Upper lobe of right lung (tissue), 1 donor: ENCODE data around the gene LEO1. TPM values are rescaled to one million over a fixed set of nuclear protein-coding genes. Genes with fewer than 3 reads are reported as not detected.

Experiments used
- ATAC-seq: fragments of 200-7000 bp; cut with Tn5 transposase; one replicate; pipeline ENCODE4 v1.9.1; 2020; ENCODE audit warnings: mild to moderate bottlenecking, moderate library complexity
- DNase-seq: peaks from one replicate; pipeline ENCODE4 v3.0.0-alpha.2; 2020
- H3K27ac ChIP-seq: fragments of 200-600 bp; one replicate; pipeline ENCODE4 v1.8.0; 2022
- H3K27me3 ChIP-seq: fragments of 200-600 bp; one replicate; pipeline ENCODE4 v1.8.0; 2022; ENCODE audit warnings: mild to moderate bottlenecking
- H3K36me3 ChIP-seq: fragments of 200-600 bp; one replicate; pipeline ENCODE4 v1.8.0; 2022
- H3K4me1 ChIP-seq: fragments of 200-600 bp; one replicate; pipeline ENCODE4 v1.8.0; 2022
- H3K4me3 ChIP-seq: fragments of 200-600 bp; one replicate; pipeline ENCODE4 v1.8.0; 2022; ENCODE audit warnings: mild to moderate bottlenecking
- H3K9me3 ChIP-seq: fragments of 200-600 bp; one replicate; pipeline ENCODE4 v1.8.0; 2022
- intact Hi-C: fragments of 100-400 bp; cut with DNase I; formaldehyde crosslinking; loops from one replicate; pipeline ENCODE4 v1.11.0; 2022
- total RNA-seq: library from RNA; stranded (reverse); fragmentation: NEBNext Ultra II Directional; extraction: Animal tissue kit (Norgen Biotek cat#: 25700); gene quantifications from one replicate; pipeline ENCODE4 v1.2.1, GENCODE V29; 2021
- TF ChIP-seq, protein P1 (sequence below): fragments of 200-600 bp; IDR thresholded peaks from one replicate; pipeline ENCODE4 v1.8.0; 2022; ENCODE audit warnings: antibody characterized with exemption
- donor health status: DM: no; HTN: yes; CAD: no; lungs with severe emphysema.

Gene LEO1
- total RNA-seq, 1 donor from 2014 or later, result 13.2 TPM

DNA sequence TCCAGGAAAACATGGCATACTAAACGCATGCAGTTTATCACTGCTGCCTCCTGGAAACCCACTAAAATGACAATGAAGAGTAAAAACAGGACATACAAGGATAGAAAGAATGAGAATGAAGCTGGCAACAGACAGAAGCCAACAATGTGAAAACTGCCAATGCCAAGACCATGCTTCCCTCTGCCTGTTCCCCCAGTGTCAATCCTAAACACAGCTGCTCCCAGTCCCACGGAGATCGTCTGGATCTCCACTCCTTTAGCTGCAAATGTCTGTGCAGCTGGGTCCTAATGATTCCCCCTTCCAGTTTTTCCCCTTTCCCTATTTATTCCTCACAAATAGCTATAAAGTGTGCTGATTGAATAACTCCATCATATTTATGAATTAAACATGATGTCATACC, 16.1 kb downstream of the LEO1 start:
- H3K4me3 ChIP-seq, result no peak overlapping the region
- no peak overlapping the region for H3K27ac ChIP-seq
- intact Hi-C loops, result no loop called here
- no peaks in the 10 kb centered on the region for H3K9me3 ChIP-seq
- H3K27me3 ChIP-seq, result no peaks in the 10 kb centered on the region
- peaks cover 91% of the 10 kb centered on the region for H3K36me3 ChIP-seq
- ATAC-seq (no peak), DNase-seq (no peak)
- TF ChIP-seq, protein P1, sequence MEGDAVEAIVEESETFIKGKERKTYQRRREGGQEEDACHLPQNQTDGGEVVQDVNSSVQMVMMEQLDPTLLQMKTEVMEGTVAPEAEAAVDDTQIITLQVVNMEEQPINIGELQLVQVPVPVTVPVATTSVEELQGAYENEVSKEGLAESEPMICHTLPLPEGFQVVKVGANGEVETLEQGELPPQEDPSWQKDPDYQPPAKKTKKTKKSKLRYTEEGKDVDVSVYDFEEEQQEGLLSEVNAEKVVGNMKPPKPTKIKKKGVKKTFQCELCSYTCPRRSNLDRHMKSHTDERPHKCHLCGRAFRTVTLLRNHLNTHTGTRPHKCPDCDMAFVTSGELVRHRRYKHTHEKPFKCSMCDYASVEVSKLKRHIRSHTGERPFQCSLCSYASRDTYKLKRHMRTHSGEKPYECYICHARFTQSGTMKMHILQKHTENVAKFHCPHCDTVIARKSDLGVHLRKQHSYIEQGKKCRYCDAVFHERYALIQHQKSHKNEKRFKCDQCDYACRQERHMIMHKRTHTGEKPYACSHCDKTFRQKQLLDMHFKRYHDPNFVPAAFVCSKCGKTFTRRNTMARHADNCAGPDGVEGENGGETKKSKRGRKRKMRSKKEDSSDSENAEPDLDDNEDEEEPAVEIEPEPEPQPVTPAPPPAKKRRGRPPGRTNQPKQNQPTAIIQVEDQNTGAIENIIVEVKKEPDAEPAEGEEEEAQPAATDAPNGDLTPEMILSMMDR, result no peak
- H3K4me1 ChIP-seq, result no peaks in the 10 kb centered on the region

DNA sequence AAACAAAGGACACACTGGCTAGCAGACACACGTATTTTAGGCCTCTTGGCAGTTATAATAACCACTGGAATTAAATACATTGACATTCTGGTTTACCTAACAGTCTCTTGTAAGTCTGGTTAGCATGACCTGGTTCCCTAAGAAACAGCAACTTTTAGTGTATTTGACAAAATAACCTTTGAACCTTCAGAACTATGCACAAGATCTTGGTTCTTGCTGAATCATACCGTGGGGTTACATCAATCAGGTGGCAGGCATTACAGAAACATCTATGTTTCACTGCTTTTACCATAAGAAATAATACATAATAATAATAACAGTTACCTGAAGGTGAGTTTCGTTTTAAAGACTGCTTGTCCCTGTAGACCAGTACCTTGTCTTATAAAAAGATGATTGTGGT, 18.8 kb downstream of the LEO1 start:
- Histone ChIP-seq H3K27ac (no peak overlapping the region), H3K4me3 (no peak overlapping the region), H3K9me3 (no peaks in the 10 kb centered on the region), H3K27me3 (no peaks in the 10 kb centered on the region), H3K4me1 (no peaks in the 10 kb centered on the region), H3K36me3 (peaks cover 91% of the 10 kb centered on the region)
- DNase-seq, result no peak
- intact Hi-C loops, result no loop called here
- ATAC-seq, result no peak
- TF ChIP-seq, protein P1, result no peak

DNA sequence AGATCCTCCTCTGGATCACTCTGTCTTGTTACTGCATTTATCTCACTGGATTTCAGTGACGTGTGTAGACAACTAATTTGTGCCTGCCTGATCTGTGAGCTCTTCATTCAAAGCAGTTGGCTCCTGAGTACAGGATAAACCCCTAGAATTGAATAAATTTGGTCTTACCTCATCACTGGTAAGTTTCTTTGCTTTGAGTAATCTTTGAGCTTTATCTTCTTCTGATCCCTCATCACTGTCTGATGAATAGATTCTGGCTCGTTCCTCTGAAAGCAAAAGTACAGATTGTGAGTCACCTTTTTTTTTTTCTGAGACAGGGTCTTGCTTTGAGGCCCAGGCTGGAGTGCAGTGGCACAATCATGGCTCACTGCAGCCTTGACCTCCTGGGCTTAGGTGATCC, 24.5 kb downstream of the LEO1 start:
- Histone ChIP-seq H3K4me1 (no peaks in the 10 kb centered on the region), H3K9me3 (no peaks in the 10 kb centered on the region), H3K27ac (no peak overlapping the region), H3K27me3 (no peaks in the 10 kb centered on the region), H3K36me3 (peaks cover 76% of the 10 kb centered on the region), H3K4me3 (no peak overlapping the region)
- TF ChIP-seq, protein P1, result no peak
- intact Hi-C loops, result no loop called here
- no peak for ATAC-seq
- DNase-seq, result no peak

DNA sequence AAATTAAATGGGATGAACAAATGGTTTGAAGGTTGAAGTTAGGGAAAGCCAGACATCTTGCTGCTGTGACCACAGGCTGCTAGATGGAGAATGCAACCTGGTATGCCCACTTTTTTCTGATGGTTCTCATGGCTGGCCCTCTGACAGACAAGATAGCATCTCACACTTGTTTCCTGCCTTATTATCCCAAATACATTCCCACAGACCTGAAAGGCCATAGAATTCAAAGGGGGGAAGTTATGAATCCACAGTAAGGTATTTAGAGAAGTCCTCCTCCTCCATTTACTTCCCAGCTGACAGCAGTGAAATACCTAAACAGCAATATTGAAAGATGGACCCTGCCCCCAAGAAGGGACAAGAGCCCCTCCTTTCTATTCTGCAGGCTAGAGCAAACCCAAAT, 32.4 kb downstream of the LEO1 start:
- intact Hi-C loops, result no loop called here
- H3K27ac ChIP-seq, result no peak overlapping the region
- no peak overlapping the region for H3K4me3 ChIP-seq
- DNase-seq (no peak), ATAC-seq (no peak)
- TF ChIP-seq, protein P1, result no peak
- H3K9me3 ChIP-seq, result no peaks in the 10 kb centered on the region
- no peaks in the 10 kb centered on the region for H3K4me1 ChIP-seq
- no peaks in the 10 kb centered on the region for H3K27me3 ChIP-seq
- peaks cover 41% of the 10 kb centered on the region for H3K36me3 ChIP-seq

DNA sequence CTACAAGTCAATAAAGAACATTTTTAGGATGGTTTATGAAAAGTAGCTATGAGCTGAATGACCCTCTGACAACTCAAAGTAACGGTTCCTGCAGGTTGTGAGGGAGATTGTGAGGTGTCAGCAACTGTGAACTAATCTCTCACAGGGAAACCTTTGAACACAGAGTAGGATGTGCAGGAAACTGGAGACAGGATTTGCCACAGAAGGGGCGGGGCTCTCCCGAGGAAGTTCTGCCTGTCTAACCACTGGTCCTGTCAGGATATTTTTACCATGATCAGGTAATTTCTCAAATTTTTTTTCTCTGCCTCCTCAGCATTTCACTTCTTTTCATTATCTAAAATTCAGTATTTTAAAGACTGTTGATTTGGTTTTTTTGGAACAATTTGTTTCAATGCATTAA, 33.3 kb downstream of the LEO1 start:
- intact Hi-C loops, result no loop called here
- Histone ChIP-seq H3K9me3 (no peaks in the 10 kb centered on the region), H3K36me3 (peaks cover 47% of the 10 kb centered on the region), H3K27me3 (no peaks in the 10 kb centered on the region), H3K4me1 (no peaks in the 10 kb centered on the region), H3K27ac (no peak overlapping the region), H3K4me3 (no peak overlapping the region)
- DNase-seq (no peak), ATAC-seq (no peak)
- TF ChIP-seq, protein P1, result no peak

DNA sequence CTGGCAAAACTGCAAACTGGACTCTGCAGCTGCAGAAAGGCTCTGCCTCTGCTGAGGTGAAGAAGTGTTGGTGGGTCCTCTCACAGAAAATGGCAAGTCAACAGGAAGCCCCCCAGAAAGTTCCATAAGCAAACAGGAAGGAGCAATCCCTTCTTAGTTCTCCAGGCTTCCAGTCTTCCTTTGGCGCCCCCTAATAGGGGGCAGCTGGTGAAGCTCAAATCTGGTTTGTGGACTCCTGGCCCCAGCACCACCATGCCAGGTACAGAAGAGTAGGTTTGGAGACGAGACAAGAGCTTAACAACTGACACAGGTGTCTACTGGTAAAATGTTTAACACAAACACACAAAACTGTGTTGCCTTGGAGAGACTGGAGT, 35.5 kb downstream of the LEO1 start:
- H3K27ac ChIP-seq, result no peak overlapping the region
- H3K27me3 ChIP-seq, result no peaks in the 10 kb centered on the region
- TF ChIP-seq, protein P1, result no peak
- peaks cover 47% of the 10 kb centered on the region for H3K36me3 ChIP-seq
- DNase-seq, result no peak
- H3K4me3 ChIP-seq, result no peak overlapping the region
- intact Hi-C loops, result no loop called here
- no peak for ATAC-seq
- no peaks in the 10 kb centered on the region for H3K9me3 ChIP-seq
- H3K4me1 ChIP-seq, result no peaks in the 10 kb centered on the region
